ENCODE results near the gene STUM. TPM values are rescaled to one million over a fixed set of nuclear protein-coding genes. Genes with fewer than 3 reads are reported as not detected.

STUM gene
- total RNA-seq, 4 donors from 2014 or later: 0.92 to 1.9 (median 1.0) TPM

DNA sequence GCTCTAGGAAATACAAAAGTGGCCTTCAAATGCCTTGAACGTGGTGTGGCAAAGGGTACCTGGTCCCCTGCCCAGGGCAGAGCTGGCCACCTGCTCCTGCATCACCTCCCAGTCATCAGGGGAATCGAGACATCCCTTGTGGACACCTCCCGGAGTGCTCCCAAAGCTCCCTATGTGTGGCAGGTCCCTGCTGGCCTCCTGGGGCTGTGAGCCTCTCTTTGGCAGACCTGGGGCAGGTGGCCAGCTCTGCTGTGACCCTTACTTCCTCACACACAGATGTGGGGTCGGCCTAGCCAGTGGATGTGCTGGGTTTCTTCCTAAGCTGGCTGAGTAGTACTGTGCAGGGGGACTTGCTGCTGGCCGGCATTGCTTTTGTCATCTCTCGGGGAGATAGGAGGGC, 104.0 kb downstream of the STUM start:
- no peaks in the 10 kb centered on the region for H3K9me3 ChIP-seq
- DNase-seq (no peak), ATAC-seq (no peak)
- no peaks in the 10 kb centered on the region for H3K27me3 ChIP-seq
- in situ Hi-C loops (cut with MboI; ENCODE audit: low sequenced_read_pairs in 4 of 4) (no loop called here), intact Hi-C loops (cut with DNase I; ENCODE audit: low total_unique reads) (no loop called here)
- H3K27ac ChIP-seq: no peak overlapping the region
- H3K36me3 ChIP-seq: peaks cover 0 to 4% of the 10 kb centered on the region in 2 donors
- H3K4me1 ChIP-seq: peaks cover 37 to 42% of the 10 kb centered on the region in 2 donors
- TF ChIP-seq, protein P1, sequence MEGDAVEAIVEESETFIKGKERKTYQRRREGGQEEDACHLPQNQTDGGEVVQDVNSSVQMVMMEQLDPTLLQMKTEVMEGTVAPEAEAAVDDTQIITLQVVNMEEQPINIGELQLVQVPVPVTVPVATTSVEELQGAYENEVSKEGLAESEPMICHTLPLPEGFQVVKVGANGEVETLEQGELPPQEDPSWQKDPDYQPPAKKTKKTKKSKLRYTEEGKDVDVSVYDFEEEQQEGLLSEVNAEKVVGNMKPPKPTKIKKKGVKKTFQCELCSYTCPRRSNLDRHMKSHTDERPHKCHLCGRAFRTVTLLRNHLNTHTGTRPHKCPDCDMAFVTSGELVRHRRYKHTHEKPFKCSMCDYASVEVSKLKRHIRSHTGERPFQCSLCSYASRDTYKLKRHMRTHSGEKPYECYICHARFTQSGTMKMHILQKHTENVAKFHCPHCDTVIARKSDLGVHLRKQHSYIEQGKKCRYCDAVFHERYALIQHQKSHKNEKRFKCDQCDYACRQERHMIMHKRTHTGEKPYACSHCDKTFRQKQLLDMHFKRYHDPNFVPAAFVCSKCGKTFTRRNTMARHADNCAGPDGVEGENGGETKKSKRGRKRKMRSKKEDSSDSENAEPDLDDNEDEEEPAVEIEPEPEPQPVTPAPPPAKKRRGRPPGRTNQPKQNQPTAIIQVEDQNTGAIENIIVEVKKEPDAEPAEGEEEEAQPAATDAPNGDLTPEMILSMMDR (IDR thresholded peaks at IDR 0.05 in 4 of 5, conservative IDR thresholded peaks at IDR 0.05 in 1 of 5): no peak
- no peak for TF ChIP-seq POLR2A (IDR thresholded peaks at IDR 0.05)
- H3K4me3 ChIP-seq: no peak overlapping the region

DNA sequence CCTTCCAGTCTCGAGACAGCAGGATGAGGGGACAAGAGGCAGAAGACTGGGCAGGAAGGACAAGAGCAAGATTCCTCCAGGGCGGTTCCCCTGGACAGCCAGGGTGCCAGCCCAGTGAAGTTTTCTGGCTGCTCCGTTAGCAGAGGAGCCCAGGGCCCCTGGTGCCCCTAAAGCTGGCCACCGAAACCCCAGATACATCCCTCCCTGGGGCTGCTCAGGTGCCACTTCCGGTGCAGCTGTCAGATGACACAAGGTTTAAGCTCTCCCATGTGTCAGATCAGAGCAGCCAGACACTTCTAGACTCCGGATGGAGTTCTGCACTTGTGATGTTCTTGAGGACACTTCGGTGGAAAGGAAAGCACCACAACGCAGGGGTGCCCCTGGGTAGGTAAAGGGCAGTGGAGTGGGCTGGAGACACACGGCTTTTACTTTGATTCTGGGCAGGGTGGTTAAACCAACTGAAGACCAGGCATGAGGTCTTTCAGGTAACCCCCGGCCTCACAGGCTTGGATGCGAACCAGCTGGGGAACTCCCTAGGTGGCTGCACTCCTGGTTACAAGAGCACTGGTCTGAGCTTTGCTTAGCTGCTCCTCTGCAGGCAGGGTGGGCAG, 104.9 kb downstream of the STUM start:
- H3K9me3 ChIP-seq: no peaks in the 10 kb centered on the region
- no peak overlapping the region for H3K4me3 ChIP-seq
- DNase-seq (no peak), ATAC-seq (no peak)
- peaks cover 45 to 50% of the 10 kb centered on the region in 2 donors for H3K4me1 ChIP-seq
- in situ Hi-C loops (cut with MboI; ENCODE audit: low sequenced_read_pairs in 4 of 4): no loop called here
- no peak for TF ChIP-seq POLR2A (IDR thresholded peaks at IDR 0.05)
- TF ChIP-seq, protein P1 (IDR thresholded peaks at IDR 0.05 in 4 of 5, conservative IDR thresholded peaks at IDR 0.05 in 1 of 5): no peak
- intact Hi-C loops (cut with DNase I; ENCODE audit: low total_unique reads): no loop called here
- H3K27me3 ChIP-seq: no peaks in the 10 kb centered on the region
- H3K27ac ChIP-seq: no peak overlapping the region
- H3K36me3 ChIP-seq: no peaks in the 10 kb centered on the region

DNA sequence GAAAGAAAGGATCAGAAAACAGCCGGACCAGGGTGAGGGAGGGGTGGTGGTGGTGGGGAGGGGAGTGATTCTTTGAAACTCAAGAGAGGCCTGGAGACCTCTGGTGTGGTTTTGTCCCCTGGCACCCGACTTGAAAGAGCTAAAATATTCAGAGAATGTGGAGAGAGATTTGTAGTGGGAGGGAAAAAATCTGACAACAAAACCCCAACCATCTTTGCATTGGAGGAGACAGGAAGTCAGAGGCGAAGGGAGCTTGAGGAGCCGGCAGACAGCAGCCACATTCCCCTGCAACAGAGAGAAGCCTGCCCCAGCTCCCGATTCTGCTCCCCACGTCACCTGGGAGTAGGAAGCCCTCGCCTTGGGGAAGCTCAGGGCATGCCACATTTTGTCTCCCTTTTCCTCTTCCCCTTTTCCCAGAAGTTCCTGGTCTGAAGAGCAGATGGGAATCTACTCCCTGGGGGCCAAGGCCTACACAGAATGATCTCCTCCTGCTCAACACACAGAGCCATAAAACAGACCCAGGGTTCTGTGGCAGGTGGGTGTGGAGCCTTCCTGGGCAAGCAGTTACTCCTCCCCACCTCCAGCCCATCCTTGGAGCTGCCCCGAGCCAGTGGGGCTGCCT, 105.6 kb downstream of the STUM start:
- intact Hi-C loops (cut with DNase I; ENCODE audit: low total_unique reads) (no loop called here), in situ Hi-C loops (cut with MboI; ENCODE audit: low sequenced_read_pairs in 4 of 4) (no loop called here)
- Histone ChIP-seq H3K9me3 (no peaks in the 10 kb centered on the region), H3K27me3 (no peaks in the 10 kb centered on the region), H3K27ac (no peak overlapping the region), H3K4me1 (peaks cover 51 to 57% of the 10 kb centered on the region in 2 donors), H3K36me3 (no peaks in the 10 kb centered on the region), H3K4me3 (no peak overlapping the region)
- ATAC-seq (no peak), DNase-seq (no peak)
- TF ChIP-seq POLR2A (IDR thresholded peaks at IDR 0.05): no peak
- TF ChIP-seq, protein P1 (IDR thresholded peaks at IDR 0.05 in 4 of 5, conservative IDR thresholded peaks at IDR 0.05 in 1 of 5): no peak

DNA sequence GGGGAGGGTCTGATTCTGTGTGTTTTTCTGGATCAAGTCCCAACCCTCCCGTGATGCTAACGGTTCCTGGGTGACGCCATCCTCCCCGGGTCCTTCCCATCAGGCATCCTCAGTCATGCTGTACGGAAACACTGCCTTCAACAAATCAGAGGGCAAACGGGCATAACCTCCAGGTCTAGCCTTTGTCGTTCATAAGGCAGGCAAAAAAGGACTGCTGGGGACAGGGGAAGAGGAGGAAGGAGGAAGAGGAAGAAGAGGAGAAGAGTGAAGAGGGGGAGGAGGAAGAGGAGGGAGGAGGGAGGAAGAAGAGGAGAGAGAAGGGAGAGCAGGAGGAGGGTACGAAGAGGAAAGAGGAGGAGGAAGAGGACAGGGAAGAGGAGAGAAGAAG, 106.1 kb downstream of the STUM start:
- peaks cover 56 to 62% of the 10 kb centered on the region in 2 donors for H3K4me1 ChIP-seq

More for the DNA sequence above, 106.1 kb downstream of the STUM start:
- H3K27me3 ChIP-seq: no peaks in the 10 kb centered on the region
- ATAC-seq (no peak), DNase-seq (no peak)
- in situ Hi-C loops (cut with MboI; ENCODE audit: low sequenced_read_pairs in 4 of 4) (no loop called here), intact Hi-C loops (cut with DNase I; ENCODE audit: low total_unique reads) (loop anchor here (5.0 kb wide), 1 partner anchor 83 kb away; the partner anchor contains the start of gene ITPKB)
- H3K9me3 ChIP-seq: no peaks in the 10 kb centered on the region
- no peaks in the 10 kb centered on the region for H3K36me3 ChIP-seq
- TF ChIP-seq, protein P1 (IDR thresholded peaks at IDR 0.05 in 4 of 5, conservative IDR thresholded peaks at IDR 0.05 in 1 of 5): no peak
- TF ChIP-seq POLR2A (IDR thresholded peaks at IDR 0.05): no peak
- H3K4me3 ChIP-seq: no peak overlapping the region
- no peak overlapping the region for H3K27ac ChIP-seq

All from gastrocnemius medialis (tissue), 4 donors.